Stimulated activated CD8-positive, alpha-beta memory T cell treated with anti-CD3 and anti-CD28 coated beads, Interleukin-15, amount 100 ng/mL, for 4 hours (primary cell): ENCODE measurements around the gene VPS39.

Source experiments
- DNase-seq, 2 donors: peaks; one replicate each; pipeline ENCODE4 v3.0.0-alpha.2; 2020; ENCODE audit warnings: low read depth in 2 of 2

Gene VPS39

GRCh38 chr15:42144841-42145375 lies 63.2 kb downstream of the VPS39 start:
- DNase-seq: no peak

GRCh38 chr15:42143866-42144625 lies 64.1 kb downstream of the VPS39 start:
- no peak for DNase-seq

- DNase-seq: no peak
Measured at GRCh38 chr15:42143356-42143755, 64.7 kb downstream of the VPS39 start.

GRCh38 chr15:42141795-42142667 lies 66.1 kb downstream of the VPS39 start:
- no peak for DNase-seq

- no peak for DNase-seq
Measured at GRCh38 chr15:42141246-42141645, 66.9 kb downstream of the VPS39 start.

GRCh38 chr15:42140383-42141070 lies 67.6 kb downstream of the VPS39 start:
- DNase-seq: no peak

GRCh38 chr15:42139596-42139995 lies 68.5 kb downstream of the VPS39 start:
- DNase-seq: no peak

GRCh38 chr15:42138968-42139386 lies 69.1 kb downstream of the VPS39 start:
- no peak for DNase-seq

- DNase-seq: no peak
Measured at GRCh38 chr15:42138411-42138810, 69.7 kb downstream of the VPS39 start.

- DNase-seq: no peak
Measured at GRCh38 chr15:42137461-42138261, 70.4 kb downstream of the VPS39 start.

- no peak for DNase-seq
Measured at GRCh38 chr15:42136513-42136912, 71.6 kb downstream of the VPS39 start.

GRCh38 chr15:42135351-42135750 lies 72.8 kb downstream of the VPS39 start:
- DNase-seq: no peak

- DNase-seq: no peak
Measured at GRCh38 chr15:42134617-42135245, 73.4 kb downstream of the VPS39 start.

GRCh38 chr15:42133886-42134502 lies 74.1 kb downstream of the VPS39 start:
- DNase-seq: no peak

GRCh38 chr15:42133356-42133755 lies 74.7 kb downstream of the VPS39 start:
- no peak for DNase-seq

GRCh38 chr15:42131826-42132806 lies 76.0 kb downstream of the VPS39 start:
- DNase-seq: no peak

GRCh38 chr15:42131006-42131405 lies 77.1 kb downstream of the VPS39 start:
- DNase-seq: no peak

- no peak for DNase-seq
Measured at GRCh38 chr15:42130246-42130986, 77.7 kb downstream of the VPS39 start.
